CD4-positive, alpha-beta T cell treated with Interleukin-6 at 100 ng/mL for 8 hours (primary cell): ENCODE measurements around the gene GPANK1.

Source experiments
- DNase-seq: peaks from one replicate; pipeline ENCODE4 v3.0.0-alpha.2; 2020; ENCODE audit warnings: mixed read lengths, low spot score

GPANK1 gene

GRCh38 chr6:31662124-31662723, 2.6 kb downstream of the GPANK1 start:
- no peak for DNase-seq

- no peak for DNase-seq
Observed at GRCh38 chr6:31661262-31662123, 3.3 kb downstream of the GPANK1 start.

GRCh38 chr6:31660381-31661261, 4.2 kb downstream of the GPANK1 start, which contains the start of gene C6orf47:
Gene C6orf47 (minus strand): TSS chr6:31660778. CDS start chr6:31659947, 831 bp downstream.
- DNase-seq: peak; percentile 74

- peak; percentile 28 for DNase-seq
Observed at GRCh38 chr6:31659649-31660380, 5.0 kb downstream of the GPANK1 start.

- no peak for DNase-seq
Observed at GRCh38 chr6:31658983-31659648, 5.7 kb downstream of the GPANK1 start.

GRCh38 chr6:31658158-31658688, 6.6 kb downstream of the GPANK1 start:
- DNase-seq: no peak

- DNase-seq: no peak
Observed at GRCh38 chr6:31657406-31658157, 7.2 kb downstream of the GPANK1 start.

GRCh38 chr6:31655349-31656237, 9.2 kb downstream of the GPANK1 start, which contains the start of gene APOM:
Gene APOM (plus strand): TSS chr6:31655894. CDS start chr6:31655967, 73 bp downstream.
- no peak for DNase-seq

GRCh38 chr6:31654574-31655348, 10.0 kb downstream of the GPANK1 start:
- DNase-seq: no peak

- DNase-seq: peak; percentile 82
Observed at GRCh38 chr6:31652925-31653724, 11.7 kb downstream of the GPANK1 start.

GRCh38 chr6:31651602-31652191, 13.1 kb downstream of the GPANK1 start:
- no peak for DNase-seq

- DNase-seq: no peak
Observed at GRCh38 chr6:31645325-31645724, 19.5 kb downstream of the GPANK1 start.

- no peak for DNase-seq
Observed at GRCh38 chr6:31643818-31644454, 20.9 kb downstream of the GPANK1 start.

- no peak for DNase-seq
Observed at GRCh38 chr6:31642798-31643570, 21.8 kb downstream of the GPANK1 start.

- DNase-seq: no peak
Observed at GRCh38 chr6:31641370-31641769, 23.4 kb downstream of the GPANK1 start.

GRCh38 chr6:31640612-31641011, 24.2 kb downstream of the GPANK1 start:
- no peak for DNase-seq
